ENCODE data around the gene TC2N.
"Not testable (repeated sequence)": the region's sequence is repeated elsewhere in the genome, so short reads cannot be mapped to it uniquely, and the experiment has no call there.

The TC2N gene

DNA sequence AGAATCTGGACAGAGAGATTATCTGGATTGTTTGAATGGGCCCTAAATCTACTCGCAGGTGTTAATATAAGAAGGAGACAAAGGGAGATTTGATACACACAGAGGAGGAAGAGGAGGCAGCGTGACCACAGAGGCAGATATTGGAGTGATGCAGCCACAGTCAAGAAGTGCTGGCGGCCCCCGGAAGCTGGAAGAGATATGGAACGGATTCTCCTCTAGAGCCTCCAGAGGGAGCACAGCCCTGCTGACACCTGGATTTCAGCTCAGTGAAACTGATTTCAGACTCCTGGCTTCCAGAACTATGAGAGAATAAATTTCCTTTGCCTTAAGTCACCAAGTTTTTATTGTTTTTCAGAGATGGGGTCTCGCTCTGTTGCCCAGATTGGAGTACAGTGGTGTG, 9.2 kb upstream of the TC2N start:
- TF ChIP-seq CTCF (IDR thresholded peaks at IDR 0.05; ENCODE audit: low read depth, low read length, missing control alignments) = no peak
- no peak for DNase-seq (ENCODE audit: extremely low read depth, low read depth)
- H3K4me3 ChIP-seq (replicated peaks; ENCODE audit: low read depth, low read length) = no peak overlapping the region

- no peak for TF ChIP-seq CTCF (IDR thresholded peaks at IDR 0.05; ENCODE audit: low read depth, low read length, missing control alignments)
- DNase-seq (ENCODE audit: extremely low read depth, low read depth) = no peak
- no peak overlapping the region for H3K4me3 ChIP-seq (replicated peaks; ENCODE audit: low read depth, low read length)
These were observed 8.4 kb upstream of the TC2N start for GRCh38 chr14:91875525-91876286.

- DNase-seq (ENCODE audit: extremely low read depth, low read depth) = no peak
- TF ChIP-seq CTCF (IDR thresholded peaks at IDR 0.05; ENCODE audit: low read depth, low read length, missing control alignments) = no peak
- H3K4me3 ChIP-seq (replicated peaks; ENCODE audit: low read depth, low read length) = no peak overlapping the region
These were observed 6.4 kb upstream of the TC2N start for GRCh38 chr14:91873471-91874415.

- no peak for TF ChIP-seq CTCF (IDR thresholded peaks at IDR 0.05; ENCODE audit: low read depth, low read length, missing control alignments)
- no peak for DNase-seq (ENCODE audit: extremely low read depth, low read depth)
- H3K4me3 ChIP-seq (replicated peaks; ENCODE audit: low read depth, low read length) = no peak overlapping the region
These were observed 5.5 kb upstream of the TC2N start for GRCh38 chr14:91872517-91873470.

- no peak for TF ChIP-seq CTCF (IDR thresholded peaks at IDR 0.05; ENCODE audit: low read depth, low read length, missing control alignments)
- H3K4me3 ChIP-seq (replicated peaks; ENCODE audit: low read depth, low read length) = no peak overlapping the region
- no peak for DNase-seq (ENCODE audit: extremely low read depth, low read depth)
These were observed 4.7 kb upstream of the TC2N start for GRCh38 chr14:91872011-91872501.

- not testable (repeated sequence) for DNase-seq (ENCODE audit: extremely low read depth, low read depth); H3K4me3 ChIP-seq (replicated peaks; ENCODE audit: low read depth, low read length)
These were observed 4.1 kb upstream of the TC2N start for GRCh38 chr14:91871401-91871800.
